Prostate gland (tissue), 2 donors: Measurements from ENCODE around the gene RAI14.

Experiments
- POLR2A ChIP-seq: fragments of 450-650 bp; IDR thresholded peaks from one replicate; pipeline ENCODE4 v1.6.1; 2016; ENCODE audit warnings: antibody characterized with exemption, mild to moderate bottlenecking
- POLR2AphosphoS5 ChIP-seq: sonication (generic); formaldehyde crosslinking; IDR thresholded peaks from one replicate; pipeline ENCODE4 v1.6.1; 2017; ENCODE audit warnings: antibody characterized with exemption
- TF ChIP-seq, protein P1 (sequence below), 4 experiments: fragments of 200-600 bp in 2 of 4; fragments of 450-650 bp in 2 of 4; sonication (generic) in 2 of 4; IDR thresholded peaks; 1 replicate in 3 of 4; 2 replicates in 1 of 4; pipeline ENCODE4 v1.5.1; 2016 to 2019; ENCODE audit warnings: antibody characterized with exemption in 4 of 4, mild to moderate bottlenecking in 2 of 4, moderate library complexity in 2 of 4

DNA sequence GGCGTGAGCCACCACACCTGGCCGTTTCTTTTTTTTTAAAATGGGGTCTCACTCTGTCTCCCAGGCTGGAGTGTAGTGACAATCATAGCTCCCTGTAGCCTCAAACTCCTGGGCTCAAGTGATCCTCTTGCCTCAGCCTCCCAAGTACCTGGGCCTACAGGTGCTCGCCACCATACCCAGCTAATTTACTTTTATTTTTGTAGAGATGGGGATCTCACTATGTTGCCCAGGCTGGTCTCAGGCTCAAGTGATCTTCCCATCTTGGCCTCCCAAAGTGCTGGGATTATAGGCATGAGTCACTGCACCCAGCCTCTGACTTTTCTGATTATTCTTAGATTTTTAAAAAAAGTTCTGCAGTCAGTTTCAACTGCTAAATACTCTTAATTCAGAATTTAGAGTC is 21.3 kb downstream of the RAI14 start:
- TF ChIP-seq, protein P1, sequence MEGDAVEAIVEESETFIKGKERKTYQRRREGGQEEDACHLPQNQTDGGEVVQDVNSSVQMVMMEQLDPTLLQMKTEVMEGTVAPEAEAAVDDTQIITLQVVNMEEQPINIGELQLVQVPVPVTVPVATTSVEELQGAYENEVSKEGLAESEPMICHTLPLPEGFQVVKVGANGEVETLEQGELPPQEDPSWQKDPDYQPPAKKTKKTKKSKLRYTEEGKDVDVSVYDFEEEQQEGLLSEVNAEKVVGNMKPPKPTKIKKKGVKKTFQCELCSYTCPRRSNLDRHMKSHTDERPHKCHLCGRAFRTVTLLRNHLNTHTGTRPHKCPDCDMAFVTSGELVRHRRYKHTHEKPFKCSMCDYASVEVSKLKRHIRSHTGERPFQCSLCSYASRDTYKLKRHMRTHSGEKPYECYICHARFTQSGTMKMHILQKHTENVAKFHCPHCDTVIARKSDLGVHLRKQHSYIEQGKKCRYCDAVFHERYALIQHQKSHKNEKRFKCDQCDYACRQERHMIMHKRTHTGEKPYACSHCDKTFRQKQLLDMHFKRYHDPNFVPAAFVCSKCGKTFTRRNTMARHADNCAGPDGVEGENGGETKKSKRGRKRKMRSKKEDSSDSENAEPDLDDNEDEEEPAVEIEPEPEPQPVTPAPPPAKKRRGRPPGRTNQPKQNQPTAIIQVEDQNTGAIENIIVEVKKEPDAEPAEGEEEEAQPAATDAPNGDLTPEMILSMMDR (IDR thresholded peaks at IDR 0.05): no peak
- no peak for TF ChIP-seq POLR2A
- no peak for TF ChIP-seq POLR2AphosphoS5
